Neural progenitor cell (in vitro differentiated cells): ENCODE data around the gene EPS8L1.

Source experiments
- EZH2phosphoT487 ChIP-seq: fragments of 200-600 bp; sonication (generic); IDR thresholded peaks from 2 replicates; pipeline ENCODE4 v1.6.1; 2017; ENCODE audit warnings: antibody characterized with exemption
- TF ChIP-seq, protein P1 (sequence below): fragments of 200-600 bp; sonication (generic); IDR thresholded peaks from 2 replicates; pipeline ENCODE4 v1.5.1; 2017; ENCODE audit warnings: antibody characterized with exemption, mild to moderate bottlenecking

DNA sequence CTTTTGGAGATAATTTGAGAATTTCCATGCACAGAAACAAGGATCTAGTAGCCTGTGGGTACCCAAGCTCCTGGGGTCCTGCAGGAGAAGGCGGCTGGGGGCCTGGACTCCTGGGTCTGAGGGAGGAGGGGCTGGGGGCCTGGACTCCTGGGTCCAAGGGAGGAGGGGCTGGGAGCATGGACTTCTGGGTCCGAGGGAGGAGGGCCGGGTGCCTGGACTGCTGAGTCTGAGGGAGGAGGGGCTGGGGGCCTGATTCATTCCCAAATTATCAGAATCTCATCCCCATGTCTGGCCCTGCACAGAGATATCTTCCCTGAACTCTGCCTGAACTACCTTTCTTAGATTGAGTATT lies 12.2 kb upstream of the EPS8L1 start:
- TF ChIP-seq, protein P1, sequence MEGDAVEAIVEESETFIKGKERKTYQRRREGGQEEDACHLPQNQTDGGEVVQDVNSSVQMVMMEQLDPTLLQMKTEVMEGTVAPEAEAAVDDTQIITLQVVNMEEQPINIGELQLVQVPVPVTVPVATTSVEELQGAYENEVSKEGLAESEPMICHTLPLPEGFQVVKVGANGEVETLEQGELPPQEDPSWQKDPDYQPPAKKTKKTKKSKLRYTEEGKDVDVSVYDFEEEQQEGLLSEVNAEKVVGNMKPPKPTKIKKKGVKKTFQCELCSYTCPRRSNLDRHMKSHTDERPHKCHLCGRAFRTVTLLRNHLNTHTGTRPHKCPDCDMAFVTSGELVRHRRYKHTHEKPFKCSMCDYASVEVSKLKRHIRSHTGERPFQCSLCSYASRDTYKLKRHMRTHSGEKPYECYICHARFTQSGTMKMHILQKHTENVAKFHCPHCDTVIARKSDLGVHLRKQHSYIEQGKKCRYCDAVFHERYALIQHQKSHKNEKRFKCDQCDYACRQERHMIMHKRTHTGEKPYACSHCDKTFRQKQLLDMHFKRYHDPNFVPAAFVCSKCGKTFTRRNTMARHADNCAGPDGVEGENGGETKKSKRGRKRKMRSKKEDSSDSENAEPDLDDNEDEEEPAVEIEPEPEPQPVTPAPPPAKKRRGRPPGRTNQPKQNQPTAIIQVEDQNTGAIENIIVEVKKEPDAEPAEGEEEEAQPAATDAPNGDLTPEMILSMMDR = no peak
- TF ChIP-seq EZH2phosphoT487 = no peak
